B cell (primary cell): Measurements from ENCODE around the gene KLHL6.

Experiments used
- EZH2 ChIP-seq: IDR thresholded peaks from 2 replicates; pipeline ENCODE4 v1.6.1; 2012; ENCODE audit warnings: borderline replicate concordance, low read depth, mild to moderate bottlenecking, moderate library complexity, low read length; ENCODE audit not compliant: insufficient read depth, poor library complexity, severe bottlenecking
- TF ChIP-seq, protein P1 (sequence below): fragments of 200-600 bp; IDR thresholded peaks from one replicate; pipeline ENCODE4 v1.8.0; 2022; ENCODE audit warnings: antibody characterized with exemption, mild to moderate bottlenecking

DNA sequence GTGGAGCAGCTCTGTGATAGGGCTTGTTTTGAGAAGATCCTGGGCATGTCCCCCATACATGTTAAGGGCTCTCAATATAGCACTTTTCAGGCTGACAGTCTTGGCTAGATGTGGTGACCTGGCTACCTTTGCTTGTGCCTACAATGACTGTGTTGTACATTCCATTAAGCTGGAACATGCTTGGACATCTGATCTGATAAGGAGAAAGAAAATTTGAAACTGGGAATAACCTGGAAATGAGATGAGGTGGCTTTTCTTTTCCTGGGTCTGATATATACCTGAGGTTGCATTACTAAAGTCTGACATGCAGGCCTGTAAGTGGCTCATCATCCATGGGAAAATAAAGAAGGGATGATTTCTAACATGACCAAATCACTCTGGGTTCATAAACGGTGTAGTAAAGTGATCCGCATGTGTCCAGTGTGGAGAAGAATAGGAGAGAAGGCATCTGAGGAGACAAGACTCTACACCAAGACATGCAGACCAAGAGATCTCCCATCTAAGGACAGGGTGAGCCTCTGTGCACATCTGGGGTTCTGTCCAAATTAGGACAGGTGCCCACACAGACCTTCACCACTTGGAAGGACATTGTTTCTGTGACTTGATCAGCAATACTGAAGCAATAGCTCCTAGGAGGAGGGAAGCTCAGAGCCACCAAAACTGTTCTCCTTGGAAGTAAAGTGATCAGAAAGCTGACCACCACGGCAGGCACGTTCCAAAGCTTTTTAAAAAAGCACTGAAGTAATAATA lies 62.0 kb downstream of the KLHL6 start:
- TF ChIP-seq, protein P1, sequence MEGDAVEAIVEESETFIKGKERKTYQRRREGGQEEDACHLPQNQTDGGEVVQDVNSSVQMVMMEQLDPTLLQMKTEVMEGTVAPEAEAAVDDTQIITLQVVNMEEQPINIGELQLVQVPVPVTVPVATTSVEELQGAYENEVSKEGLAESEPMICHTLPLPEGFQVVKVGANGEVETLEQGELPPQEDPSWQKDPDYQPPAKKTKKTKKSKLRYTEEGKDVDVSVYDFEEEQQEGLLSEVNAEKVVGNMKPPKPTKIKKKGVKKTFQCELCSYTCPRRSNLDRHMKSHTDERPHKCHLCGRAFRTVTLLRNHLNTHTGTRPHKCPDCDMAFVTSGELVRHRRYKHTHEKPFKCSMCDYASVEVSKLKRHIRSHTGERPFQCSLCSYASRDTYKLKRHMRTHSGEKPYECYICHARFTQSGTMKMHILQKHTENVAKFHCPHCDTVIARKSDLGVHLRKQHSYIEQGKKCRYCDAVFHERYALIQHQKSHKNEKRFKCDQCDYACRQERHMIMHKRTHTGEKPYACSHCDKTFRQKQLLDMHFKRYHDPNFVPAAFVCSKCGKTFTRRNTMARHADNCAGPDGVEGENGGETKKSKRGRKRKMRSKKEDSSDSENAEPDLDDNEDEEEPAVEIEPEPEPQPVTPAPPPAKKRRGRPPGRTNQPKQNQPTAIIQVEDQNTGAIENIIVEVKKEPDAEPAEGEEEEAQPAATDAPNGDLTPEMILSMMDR: no peak
- TF ChIP-seq EZH2: no peak
